Measurements from ENCODE around the gene CEP128. TPM values are rescaled to one million over a fixed set of nuclear protein-coding genes. Genes with fewer than 3 reads are reported as not detected.
A peak's percentile ranks its signal among the peaks of the same experiment; 100 is the strongest.
"Not testable (repeated sequence)": the region's sequence is repeated elsewhere in the genome, so short reads cannot be mapped to it uniquely, and the experiment has no call there.

CEP128 gene
- total and polyA plus RNA-seq, 3 experiments from 2014 or later = 5.4 to 17.1 (median 15.4) TPM

GRCh38 chr14:80919622-80920021 lies 21.9 kb downstream of the CEP128 start:
- Mint-ChIP-seq H3K4me1 (peaks cover 0 to 17% (median 6%) of the 10 kb centered on the region in 3 donors), H3K9me3 (no peaks in the 10 kb centered on the region), H3K27ac (no peak overlapping the region), H3K27me3 (no peaks in the 10 kb centered on the region), H3K36me3 (peaks cover 19 to 24% (median 19%) of the 10 kb centered on the region in 3 donors), H3K4me3 (no peak overlapping the region)
- H3K27ac ChIP-seq (ENCODE audit: low read depth, low read length) = no peak overlapping the region
- no peaks in the 10 kb centered on the region for H3K9me3 ChIP-seq (ENCODE audit: low read length)
- no peak overlapping the region for H3K4me3 ChIP-seq (ENCODE audit: low read length)
- ChIA-PET POLR2A (no interaction called here), CTCF (no interaction called here)
- DNase-seq = no peak
- no peaks in the 10 kb centered on the region for H3K4me1 ChIP-seq (ENCODE audit: insufficient read depth, low read length)
- no peaks in the 10 kb centered on the region for H3K36me3 ChIP-seq (ENCODE audit: insufficient read depth, low read length)
- H3K27me3 ChIP-seq (ENCODE audit: insufficient read depth, low read length, poor library complexity, severe bottlenecking) = no peaks in the 10 kb centered on the region

- H3K36me3 Mint-ChIP-seq = peaks cover 18 to 36% (median 24%) of the 10 kb centered on the region in 3 donors
- H3K36me3 ChIP-seq (ENCODE audit: insufficient read depth, low read length); H3K9me3 Mint-ChIP-seq; DNase-seq; POLR2A ChIA-PET; H3K27me3 ChIP-seq (ENCODE audit: insufficient read depth, low read length, poor library complexity, severe bottlenecking); H3K27me3 Mint-ChIP-seq; CTCF ChIA-PET; H3K4me1 Mint-ChIP-seq; H3K9me3 ChIP-seq (ENCODE audit: low read length); H3K4me3 ChIP-seq (ENCODE audit: low read length); H3K4me3 Mint-ChIP-seq; H3K4me1 ChIP-seq (ENCODE audit: insufficient read depth, low read length); H3K27ac Mint-ChIP-seq; H3K27ac ChIP-seq (ENCODE audit: low read depth, low read length): not testable (repeated sequence)
These were observed 29.5 kb downstream of the CEP128 start for GRCh38 chr14:80912013-80912412.

- Histone ChIP-seq H3K4me1 (ENCODE audit: insufficient read depth, low read length) (no peaks in the 10 kb centered on the region), H3K4me3 (ENCODE audit: low read length) (no peak overlapping the region), H3K36me3 (ENCODE audit: insufficient read depth, low read length) (no peaks in the 10 kb centered on the region), H3K27me3 (ENCODE audit: insufficient read depth, low read length, poor library complexity, severe bottlenecking) (no peaks in the 10 kb centered on the region), H3K27ac (ENCODE audit: low read depth, low read length) (no peak overlapping the region), H3K9me3 (ENCODE audit: low read length) (no peaks in the 10 kb centered on the region)
- POLR2A ChIA-PET = no interaction called here
- H3K9me3 Mint-ChIP-seq = no peaks in the 10 kb centered on the region
- no peak overlapping the region for H3K27ac Mint-ChIP-seq
- H3K4me1 Mint-ChIP-seq = peaks cover 0 to 9% (median 5%) of the 10 kb centered on the region in 3 donors
- peaks cover 13 to 30% (median 26%) of the 10 kb centered on the region in 3 donors for H3K36me3 Mint-ChIP-seq
- CTCF ChIA-PET = no interaction called here
- H3K4me3 Mint-ChIP-seq = no peak overlapping the region
- no peak for DNase-seq
- no peaks in the 10 kb centered on the region for H3K27me3 Mint-ChIP-seq
These were observed 34.6 kb downstream of the CEP128 start for GRCh38 chr14:80906946-80907345.

- no peaks in the 10 kb centered on the region for H3K27me3 ChIP-seq (ENCODE audit: insufficient read depth, low read length, poor library complexity, severe bottlenecking)
- no peak for DNase-seq
- no peak overlapping the region for H3K27ac ChIP-seq (ENCODE audit: low read depth, low read length)
- no peaks in the 10 kb centered on the region for H3K9me3 ChIP-seq (ENCODE audit: low read length)
- Mint-ChIP-seq H3K36me3 (peaks cover 13 to 29% (median 28%) of the 10 kb centered on the region in 3 donors), H3K4me1 (peaks cover 0 to 9% (median 5%) of the 10 kb centered on the region in 3 donors), H3K9me3 (no peaks in the 10 kb centered on the region), H3K4me3 (no peak overlapping the region), H3K27ac (peak overlapping the region in 2 of 8 donors; percentile 23 to 25), H3K27me3 (no peaks in the 10 kb centered on the region)
- no peaks in the 10 kb centered on the region for H3K4me1 ChIP-seq (ENCODE audit: insufficient read depth, low read length)
- ChIA-PET CTCF (no interaction called here), POLR2A (no interaction called here)
- no peaks in the 10 kb centered on the region for H3K36me3 ChIP-seq (ENCODE audit: insufficient read depth, low read length)
- H3K4me3 ChIP-seq (ENCODE audit: low read length) = no peak overlapping the region
These were observed 35.2 kb downstream of the CEP128 start for GRCh38 chr14:80906336-80906735.

- Mint-ChIP-seq H3K27me3 (no peaks in the 10 kb centered on the region), H3K36me3 (peaks cover 23 to 38% (median 30%) of the 10 kb centered on the region in 3 donors), H3K9me3 (no peaks in the 10 kb centered on the region), H3K27ac (no peak overlapping the region), H3K4me3 (no peak overlapping the region), H3K4me1 (peaks cover 0 to 9% (median 0%) of the 10 kb centered on the region in 3 donors)
- no peak overlapping the region for H3K4me3 ChIP-seq (ENCODE audit: low read length)
- no peaks in the 10 kb centered on the region for H3K4me1 ChIP-seq (ENCODE audit: insufficient read depth, low read length)
- ChIA-PET POLR2A (no interaction called here), CTCF (no interaction called here)
- no peaks in the 10 kb centered on the region for H3K27me3 ChIP-seq (ENCODE audit: insufficient read depth, low read length, poor library complexity, severe bottlenecking)
- no peaks in the 10 kb centered on the region for H3K9me3 ChIP-seq (ENCODE audit: low read length)
- H3K27ac ChIP-seq (ENCODE audit: low read depth, low read length) = no peak overlapping the region
- DNase-seq = no peak
- no peaks in the 10 kb centered on the region for H3K36me3 ChIP-seq (ENCODE audit: insufficient read depth, low read length)
These were observed 38.9 kb downstream of the CEP128 start for GRCh38 chr14:80902608-80903007.

- Histone ChIP-seq H3K9me3 (ENCODE audit: low read length) (no peaks in the 10 kb centered on the region), H3K4me3 (ENCODE audit: low read length) (no peak overlapping the region), H3K36me3 (ENCODE audit: insufficient read depth, low read length) (no peaks in the 10 kb centered on the region), H3K27me3 (ENCODE audit: insufficient read depth, low read length, poor library complexity, severe bottlenecking) (no peaks in the 10 kb centered on the region), H3K4me1 (ENCODE audit: insufficient read depth, low read length) (no peaks in the 10 kb centered on the region), H3K27ac (ENCODE audit: low read depth, low read length) (no peak overlapping the region)
- CTCF ChIA-PET = no interaction called here
- H3K9me3 Mint-ChIP-seq = no peaks in the 10 kb centered on the region
- POLR2A ChIA-PET = no interaction called here
- H3K4me1 Mint-ChIP-seq = peaks cover 0 to 9% (median 0%) of the 10 kb centered on the region in 3 donors
- H3K36me3 Mint-ChIP-seq = peaks cover 27 to 43% (median 32%) of the 10 kb centered on the region in 3 donors
- no peaks in the 10 kb centered on the region for H3K27me3 Mint-ChIP-seq
- no peak overlapping the region for H3K27ac Mint-ChIP-seq
- no peak for DNase-seq
- H3K4me3 Mint-ChIP-seq = no peak overlapping the region
These were observed 39.7 kb downstream of the CEP128 start for GRCh38 chr14:80901822-80902221.

- Histone ChIP-seq H3K36me3 (ENCODE audit: insufficient read depth, low read length) (no peaks in the 10 kb centered on the region), H3K4me1 (ENCODE audit: insufficient read depth, low read length) (no peaks in the 10 kb centered on the region), H3K27ac (ENCODE audit: low read depth, low read length) (no peak overlapping the region), H3K9me3 (ENCODE audit: low read length) (no peaks in the 10 kb centered on the region), H3K27me3 (ENCODE audit: insufficient read depth, low read length, poor library complexity, severe bottlenecking) (no peaks in the 10 kb centered on the region), H3K4me3 (ENCODE audit: low read length) (no peak overlapping the region)
- no peaks in the 10 kb centered on the region for H3K27me3 Mint-ChIP-seq
- peaks cover 0 to 9% (median 0%) of the 10 kb centered on the region in 3 donors for H3K4me1 Mint-ChIP-seq
- ChIA-PET CTCF (no interaction called here), POLR2A (no interaction called here)
- peaks cover 27 to 39% (median 28%) of the 10 kb centered on the region in 3 donors for H3K36me3 Mint-ChIP-seq
- no peaks in the 10 kb centered on the region for H3K9me3 Mint-ChIP-seq
- DNase-seq = no peak
- H3K27ac Mint-ChIP-seq = no peak overlapping the region
- H3K4me3 Mint-ChIP-seq = no peak overlapping the region
These were observed 40.3 kb downstream of the CEP128 start for GRCh38 chr14:80901260-80901659.

GRCh38 chr14:80872645-80873044 lies 68.9 kb downstream of the CEP128 start:
- Mint-ChIP-seq H3K4me1 (peaks cover 0 to 7% (median 5%) of the 10 kb centered on the region in 3 donors), H3K36me3 (peaks cover 27 to 59% (median 52%) of the 10 kb centered on the region in 3 donors), H3K9me3 (peaks cover 19 to 37% (median 24%) of the 10 kb centered on the region in 5 donors), H3K27ac (peak overlapping the region in 1 of 8 donors; percentile 58), H3K27me3 (peaks cover 0 to 1% of the 10 kb centered on the region in 2 donors), H3K4me3 (no peak overlapping the region)
- H3K4me3 ChIP-seq (ENCODE audit: low read length) = no peak overlapping the region
- no peaks in the 10 kb centered on the region for H3K4me1 ChIP-seq (ENCODE audit: insufficient read depth, low read length)
- no peaks in the 10 kb centered on the region for H3K27me3 ChIP-seq (ENCODE audit: insufficient read depth, low read length, poor library complexity, severe bottlenecking)
- POLR2A ChIA-PET = no interaction called here
- DNase-seq = no peak
- H3K27ac ChIP-seq (ENCODE audit: low read depth, low read length) = no peak overlapping the region
- H3K36me3 ChIP-seq (ENCODE audit: insufficient read depth, low read length) = no peaks in the 10 kb centered on the region
- H3K9me3 ChIP-seq (ENCODE audit: low read length) = no peaks in the 10 kb centered on the region
- CTCF ChIA-PET = no interaction called here

GRCh38 chr14:80868260-80868659 lies 73.3 kb downstream of the CEP128 start:
- Mint-ChIP-seq H3K4me1 (peaks cover 0 to 7% (median 5%) of the 10 kb centered on the region in 3 donors), H3K9me3 (peaks cover 28 to 49% (median 34%) of the 10 kb centered on the region in 5 donors), H3K27me3 (peaks cover 0 to 1% of the 10 kb centered on the region in 2 donors), H3K4me3 (no peak overlapping the region), H3K36me3 (peaks cover 29 to 64% (median 41%) of the 10 kb centered on the region in 3 donors), H3K27ac (no peak overlapping the region)
- no peak overlapping the region for H3K4me3 ChIP-seq (ENCODE audit: low read length)
- no peaks in the 10 kb centered on the region for H3K36me3 ChIP-seq (ENCODE audit: insufficient read depth, low read length)
- no peaks in the 10 kb centered on the region for H3K9me3 ChIP-seq (ENCODE audit: low read length)
- no peaks in the 10 kb centered on the region for H3K27me3 ChIP-seq (ENCODE audit: insufficient read depth, low read length, poor library complexity, severe bottlenecking)
- H3K4me1 ChIP-seq (ENCODE audit: insufficient read depth, low read length) = no peaks in the 10 kb centered on the region
- CTCF ChIA-PET = no interaction called here
- POLR2A ChIA-PET = no interaction called here
- DNase-seq = no peak
- no peak overlapping the region for H3K27ac ChIP-seq (ENCODE audit: low read depth, low read length)

All from CD8-positive, alpha-beta memory T cell (primary cell).